WI38 (cell line): Measurements from ENCODE around the gene AATF.

ENCODE experiments used
- H3K4me3 ChIP-seq: 2 replicates; pipeline ENCODE4 v1.5.1; 2011; ENCODE audit warnings: low read depth, mild to moderate bottlenecking, control low read depth, low read length
- CTCF ChIP-seq: IDR thresholded peaks from 2 replicates; pipeline ENCODE4 v1.5.1; 2012; ENCODE audit warnings: low read depth, mild to moderate bottlenecking, control low read depth, low read length

Gene AATF

GRCh38 chr17:37050920-37051319 is 102.2 kb downstream of the AATF start:
- H3K4me3 ChIP-seq: no peak overlapping the region
- no peak for TF ChIP-seq CTCF

DNA sequence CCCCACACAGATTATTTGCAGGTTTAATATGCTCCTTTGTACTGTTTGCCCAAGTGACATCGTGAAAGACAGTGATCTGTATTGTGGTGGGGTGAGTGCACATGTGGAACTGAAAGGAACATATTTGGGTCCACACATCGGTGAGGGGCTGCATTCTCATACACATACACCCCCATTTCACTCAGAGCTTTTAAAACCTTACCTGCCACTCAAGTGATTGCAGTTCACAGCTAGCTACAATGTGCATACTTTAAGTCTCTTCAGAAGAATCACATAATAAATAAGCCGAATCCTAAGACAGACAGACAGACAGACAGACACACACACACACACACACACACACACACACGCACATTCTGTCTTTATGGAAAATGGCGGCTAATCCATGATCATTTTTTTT is 102.6 kb downstream of the AATF start:
- no peak overlapping the region for H3K4me3 ChIP-seq
- no peak for TF ChIP-seq CTCF

DNA sequence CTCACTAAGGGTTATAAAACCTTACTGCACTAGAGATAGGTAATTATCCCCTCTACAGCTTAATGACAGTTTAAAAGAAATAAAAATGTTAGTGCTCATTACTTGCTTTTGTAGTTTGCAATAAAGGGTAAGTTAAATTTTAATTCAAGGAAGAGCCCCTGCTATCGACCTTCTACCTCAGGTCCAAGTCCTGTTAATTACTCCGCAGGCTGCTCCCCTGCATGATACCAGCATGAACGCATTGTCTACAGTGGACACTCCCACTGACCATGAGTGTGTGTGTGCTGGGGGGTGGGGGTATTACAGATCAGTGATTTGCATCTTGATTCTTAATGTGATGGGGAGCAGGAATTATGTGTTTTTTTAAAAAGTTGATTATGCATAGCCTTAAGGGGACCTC is 103.1 kb downstream of the AATF start:
- TF ChIP-seq CTCF: no peak
- H3K4me3 ChIP-seq: no peak overlapping the region

- H3K4me3 ChIP-seq: no peak overlapping the region
- TF ChIP-seq CTCF: no peak
Observed at GRCh38 chr17:37052450-37052849, 103.7 kb downstream of the AATF start.

DNA sequence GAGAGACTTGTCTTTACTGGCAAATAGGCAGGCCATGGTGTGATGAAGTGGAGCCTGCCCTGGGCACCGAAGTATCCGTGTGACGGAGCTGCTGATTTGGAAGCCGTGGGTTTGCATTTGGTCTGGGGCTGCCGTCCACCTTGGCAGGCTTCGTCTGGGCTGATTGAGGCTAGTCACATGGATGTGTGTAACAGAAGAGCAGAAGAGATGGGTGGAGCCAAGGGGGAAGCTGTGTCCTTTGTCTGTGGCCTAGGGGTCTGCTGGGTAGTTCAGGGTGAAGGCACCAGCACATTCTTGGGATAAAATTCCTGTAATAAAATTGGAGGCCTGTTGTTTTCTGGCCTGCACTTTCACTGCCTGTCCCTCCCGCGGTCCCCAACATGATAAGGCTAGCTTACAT is 106.1 kb downstream of the AATF start:
- no peak for TF ChIP-seq CTCF
- no peak overlapping the region for H3K4me3 ChIP-seq

DNA sequence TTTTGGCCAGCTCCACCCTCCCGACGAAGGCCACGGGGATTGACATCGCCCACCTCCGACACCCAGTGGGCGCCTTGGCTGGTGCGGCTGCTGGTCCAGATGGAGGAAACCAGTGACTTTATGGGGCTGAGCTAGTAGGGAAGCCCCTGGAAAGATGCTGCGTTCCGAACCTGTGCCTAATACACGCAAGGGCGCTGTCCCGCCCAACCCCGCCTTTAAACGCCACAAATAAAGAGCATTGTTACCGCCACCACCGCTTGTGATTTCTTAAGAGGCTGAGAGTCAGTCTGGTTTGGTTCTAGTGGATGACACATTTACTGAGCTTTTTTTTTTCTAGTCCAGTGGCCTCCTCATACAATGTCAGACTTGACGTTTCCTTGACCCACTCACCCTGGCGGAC is 107.9 kb downstream of the AATF start:
- H3K4me3 ChIP-seq: no peak overlapping the region
- TF ChIP-seq CTCF: no peak

GRCh38 chr17:37059493-37059892 is 110.7 kb downstream of the AATF start:
- no peak overlapping the region for H3K4me3 ChIP-seq
- TF ChIP-seq CTCF: no peak
